Urothelium cell line (cell line): ENCODE measurements around the gene NAPEPLD.
A peak's percentile ranks its signal among the peaks of the same experiment; 100 is the strongest.
"Not testable (repeated sequence)": the region's sequence is repeated elsewhere in the genome, so short reads cannot be mapped to it uniquely, and the experiment has no call there.

Source experiments
- DNase-seq: peaks from one replicate; pipeline ENCODE4 v3.0.0; 2011; ENCODE audit warnings: low spot score, mixed read lengths
- FAIRE-seq: peaks from 2 replicates; lab custom pipeline; 2011; peaks lifted over from hg19 to GRCh38; lab: Jason Lieb, UNC

The NAPEPLD gene

DNA sequence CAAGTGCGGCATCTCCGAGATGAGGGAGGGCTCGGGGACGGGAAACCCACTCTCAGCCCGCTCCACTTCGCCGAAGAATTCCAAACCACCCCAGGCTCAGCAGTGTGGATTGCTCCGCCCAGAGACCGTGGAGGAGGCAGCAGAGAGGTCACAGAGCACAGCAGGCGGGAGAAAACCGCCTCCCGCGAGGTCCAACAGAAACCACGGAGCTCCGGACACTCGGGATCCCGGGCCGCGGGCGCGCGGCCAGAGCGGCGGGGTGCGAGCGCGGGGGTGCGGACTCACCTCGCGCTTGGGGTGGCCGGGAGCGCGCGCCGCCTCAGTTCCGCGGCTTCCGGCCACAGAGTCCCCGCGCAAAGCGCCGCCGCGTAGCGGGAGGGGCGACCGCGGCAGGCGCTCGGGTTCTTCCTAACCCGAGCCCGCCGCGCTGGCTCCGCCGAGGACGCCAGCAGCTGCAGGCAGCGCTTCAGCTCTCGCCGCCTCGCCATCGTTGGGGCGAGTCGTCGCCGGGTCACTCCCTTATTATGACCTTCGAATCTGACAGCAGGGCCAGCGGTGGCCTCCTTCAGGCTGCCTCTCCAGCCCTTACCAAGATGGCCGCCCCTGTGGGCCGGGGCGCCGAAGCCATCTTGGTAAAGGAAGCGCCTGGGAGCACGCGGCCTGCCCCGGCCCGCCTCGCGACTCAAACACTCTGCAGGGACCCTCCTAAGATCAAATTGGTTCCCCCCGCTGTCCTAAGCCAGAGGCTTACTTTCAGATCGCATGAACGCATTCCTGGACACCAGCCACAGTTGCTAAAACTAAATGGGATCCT lies at the start of gene NAPEPLD:
NAPEPLD (minus strand) TSS at position 106 of the 814 bp plus-strand sequence. CDS start 20,323 bp downstream, outside the sequence.
- peak; percentile 96 for DNase-seq
- FAIRE-seq: no peak

DNA sequence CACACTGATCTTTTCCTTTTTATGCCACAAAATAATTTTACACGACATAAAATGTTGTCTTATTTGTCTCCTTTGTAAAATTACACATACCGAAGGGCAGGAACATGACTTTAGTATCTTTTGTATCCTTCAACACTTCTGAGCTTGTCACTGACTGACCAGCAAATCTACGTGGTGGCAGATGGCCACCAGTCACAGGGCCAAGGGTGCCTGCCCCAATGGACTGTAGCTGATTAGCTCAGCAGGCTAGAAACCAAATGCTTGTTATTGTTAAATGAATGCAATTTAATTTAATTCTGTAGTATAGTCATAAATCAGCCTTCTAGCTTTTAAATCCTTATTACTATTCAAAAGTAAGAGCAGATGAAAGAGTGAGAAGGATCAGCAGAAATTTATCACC lies 49.2 kb upstream of the NAPEPLD start:
- not testable (repeated sequence) for FAIRE-seq, DNase-seq

DNA sequence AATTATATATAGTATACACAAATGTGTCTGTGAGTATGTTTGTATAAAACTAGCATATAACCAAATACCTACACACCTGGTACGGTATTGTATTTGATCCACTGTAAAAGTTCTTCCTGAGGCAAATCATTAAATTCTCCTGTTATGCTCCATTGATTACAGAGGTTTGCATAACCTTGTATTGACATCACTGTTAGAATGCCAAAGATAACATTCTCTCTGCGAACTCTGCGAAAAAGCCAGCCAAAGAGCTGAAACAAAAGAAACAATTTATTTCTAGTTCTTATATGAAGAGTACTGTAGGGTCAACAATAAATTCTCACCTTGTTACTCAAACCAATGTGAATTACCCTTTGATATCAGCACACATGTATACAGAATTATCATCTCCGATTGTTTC lies 46.5 kb upstream of the NAPEPLD start:
- not testable (repeated sequence) for FAIRE-seq, DNase-seq

DNA sequence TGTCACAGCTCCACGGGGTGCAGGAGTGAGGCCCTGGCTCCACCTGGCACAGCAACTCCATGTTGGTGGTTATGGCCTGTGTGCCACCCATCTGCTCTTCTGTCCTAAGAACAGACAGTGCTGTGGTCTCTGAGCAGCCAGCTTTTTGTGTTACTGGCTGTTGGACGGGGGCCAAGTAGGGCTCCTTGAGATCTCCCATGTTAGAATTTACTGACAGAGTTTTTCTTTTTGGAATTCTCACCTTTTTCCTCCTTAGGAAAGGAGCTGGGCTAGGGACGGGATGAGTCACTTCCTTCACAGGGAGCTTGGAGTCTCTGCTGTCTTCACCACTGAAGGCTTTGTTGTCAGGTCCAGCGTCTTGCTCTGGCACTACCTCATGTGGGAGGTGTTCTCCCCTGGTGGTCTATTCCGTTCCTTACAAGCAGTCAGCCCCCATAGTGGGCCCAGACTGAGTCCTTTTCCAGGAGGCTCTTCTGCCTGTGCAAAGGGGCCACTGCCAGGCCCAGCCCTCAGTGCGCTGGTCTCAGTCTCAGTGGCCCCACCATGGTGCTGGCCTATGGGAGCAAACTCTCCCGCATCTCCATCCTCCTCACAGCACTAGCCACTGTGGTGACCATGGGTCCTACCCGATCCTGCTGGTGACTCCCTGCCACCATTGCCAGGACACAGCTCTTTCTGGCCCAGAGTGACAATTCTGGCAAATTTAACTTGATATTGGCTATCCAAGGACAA lies 23.7 kb upstream of the NAPEPLD start:
- not testable (repeated sequence) for DNase-seq, FAIRE-seq

DNA sequence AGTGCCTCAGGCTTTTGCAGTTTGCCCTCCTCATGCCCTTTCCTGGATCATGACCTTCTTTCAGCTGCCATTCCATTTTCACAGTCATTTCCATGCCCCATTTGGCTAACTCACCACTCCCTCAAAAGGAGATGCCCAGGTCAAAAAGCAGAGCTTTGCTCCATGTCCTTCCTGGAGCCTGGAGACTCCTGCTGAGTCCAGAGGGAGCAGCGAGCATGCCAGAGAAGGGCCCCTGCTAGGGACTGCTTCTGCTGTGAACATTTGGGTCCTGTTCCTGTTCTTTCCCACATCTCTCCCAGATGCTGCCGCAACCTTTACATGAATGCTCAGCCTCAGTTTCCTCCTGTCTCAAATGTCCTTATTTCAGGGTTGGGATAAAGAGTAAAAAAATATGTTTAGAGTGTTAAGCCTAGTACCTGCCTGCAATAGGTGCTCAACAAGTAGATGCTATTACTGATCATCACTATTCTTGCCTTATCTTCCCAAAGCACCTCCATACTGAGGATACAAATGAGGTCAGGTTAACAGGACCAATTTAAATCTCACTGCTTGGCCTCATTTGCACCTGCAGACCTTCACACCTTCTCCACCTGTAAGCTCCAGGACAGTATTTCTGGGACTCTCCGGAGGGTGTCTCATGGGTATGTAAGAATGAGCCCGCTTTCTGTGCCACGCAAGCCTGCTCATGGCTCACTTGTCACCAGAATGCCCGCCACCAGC lies 23.0 kb upstream of the NAPEPLD start:
- not testable (repeated sequence) for DNase-seq, FAIRE-seq

DNA sequence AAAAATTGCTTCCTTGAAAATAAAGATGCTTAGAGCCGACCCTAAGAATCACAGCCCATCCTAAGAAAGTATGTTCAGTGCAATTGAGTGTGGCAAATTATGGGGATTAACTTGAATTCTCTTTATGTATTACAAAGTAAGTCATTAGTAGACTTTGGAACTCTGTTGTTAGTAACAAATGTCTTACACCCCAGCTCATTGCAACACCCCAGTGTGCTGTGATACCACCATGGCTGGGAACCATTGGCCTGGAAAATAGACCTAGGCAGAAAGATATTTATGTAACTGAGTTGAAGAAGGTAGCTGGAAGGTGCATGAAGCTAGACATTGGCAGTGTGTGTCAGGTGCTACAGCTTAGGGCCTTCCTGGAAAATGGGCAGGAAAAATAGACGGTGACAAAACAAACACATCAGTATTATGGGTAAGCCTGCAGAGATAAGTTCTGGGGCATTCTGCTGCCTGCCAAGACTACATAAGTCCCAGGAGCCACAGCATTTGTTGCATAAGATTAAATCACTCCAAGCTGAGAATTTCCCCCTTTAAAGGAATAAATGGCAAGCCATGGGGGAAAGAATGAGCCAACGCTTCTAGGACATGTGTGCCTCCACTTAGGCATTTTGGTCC lies 18.1 kb upstream of the NAPEPLD start:
- not testable (repeated sequence) for FAIRE-seq

DNA sequence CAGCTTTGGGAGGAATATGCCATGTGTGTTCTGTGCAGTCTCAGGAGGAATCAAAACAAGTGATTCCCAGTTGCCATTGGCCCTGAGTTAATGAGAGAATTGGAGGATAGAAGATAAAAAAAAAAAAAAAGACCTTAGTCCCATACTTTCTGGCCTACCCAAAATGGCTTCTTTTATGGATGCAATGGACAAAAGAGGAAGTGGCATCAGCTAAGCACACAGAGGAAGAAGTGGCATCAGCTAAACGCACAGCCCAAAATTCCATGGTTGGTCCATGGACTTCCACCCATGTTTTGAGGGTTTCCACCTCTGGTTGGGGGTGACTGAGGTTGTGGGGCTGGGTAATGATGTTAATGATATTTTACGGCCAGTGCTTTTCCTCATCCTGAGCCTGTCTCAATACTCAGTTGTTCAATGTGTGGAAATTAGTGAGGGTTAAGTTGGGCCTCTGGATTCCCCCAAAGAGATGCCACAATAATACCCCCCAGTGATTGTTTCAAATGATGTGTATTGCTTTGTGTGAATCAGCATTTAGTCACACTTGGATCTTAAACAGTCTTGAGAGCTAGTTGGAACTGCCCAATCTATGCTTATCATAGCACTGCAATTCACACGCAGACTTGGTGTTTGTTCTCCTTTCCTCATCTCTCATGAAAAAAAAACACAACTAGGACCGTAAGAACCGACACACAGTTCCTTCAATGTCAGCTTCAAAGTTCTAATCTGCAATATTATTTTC lies 14.4 kb upstream of the NAPEPLD start:
- DNase-seq, FAIRE-seq: not testable (repeated sequence)

More for the DNA sequence above, 18.1 kb upstream of the NAPEPLD start:
- not testable (repeated sequence) for DNase-seq

DNA sequence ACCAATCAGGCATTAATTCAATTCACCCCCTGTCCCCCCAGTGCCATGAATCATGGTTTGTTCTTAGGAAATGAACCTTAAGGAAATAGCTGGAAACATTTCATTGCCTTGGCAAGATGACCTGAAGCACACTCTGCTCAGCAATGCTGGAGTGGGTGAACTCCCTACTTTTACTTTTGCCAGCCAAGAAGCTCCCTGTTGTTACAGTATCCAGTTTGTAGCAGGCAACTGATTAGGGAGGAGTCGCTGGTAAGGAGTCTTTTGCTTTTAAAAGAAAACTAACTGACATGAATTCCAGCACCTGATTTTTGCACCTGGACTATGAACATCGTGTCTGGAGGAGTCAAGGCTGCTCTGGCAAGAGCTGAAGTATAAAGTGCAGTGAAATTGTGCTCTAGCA lies 13.7 kb upstream of the NAPEPLD start:
- DNase-seq, FAIRE-seq: not testable (repeated sequence)

DNA sequence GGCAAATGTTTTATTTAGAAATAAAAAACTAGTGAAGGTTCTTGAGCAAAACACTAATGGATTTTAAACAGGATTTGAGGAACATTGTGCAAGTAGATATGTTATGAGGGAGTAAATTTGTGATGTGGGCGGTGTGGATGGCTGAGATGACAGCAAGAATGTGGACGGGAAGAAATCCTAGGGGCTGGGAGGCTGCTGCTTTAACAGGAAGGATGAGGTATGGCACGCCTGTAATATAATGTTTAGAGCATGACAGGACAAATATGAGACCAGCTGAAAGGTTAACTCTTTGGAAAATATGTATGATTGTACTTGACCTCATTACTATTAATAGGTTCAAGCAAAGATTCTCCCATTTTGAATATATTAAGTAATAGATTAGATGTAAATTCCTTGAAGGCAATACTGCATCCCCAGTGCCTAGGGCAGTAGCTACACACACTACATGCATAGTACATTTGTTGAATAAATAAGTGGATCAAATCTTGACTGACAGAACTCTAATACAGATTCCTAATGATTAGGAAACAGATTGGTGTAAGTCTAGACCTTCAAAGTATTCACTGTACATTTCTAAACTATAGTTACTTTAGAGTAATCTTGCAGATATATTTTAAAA lies 13.2 kb upstream of the NAPEPLD start:
- DNase-seq, FAIRE-seq: not testable (repeated sequence)

DNA sequence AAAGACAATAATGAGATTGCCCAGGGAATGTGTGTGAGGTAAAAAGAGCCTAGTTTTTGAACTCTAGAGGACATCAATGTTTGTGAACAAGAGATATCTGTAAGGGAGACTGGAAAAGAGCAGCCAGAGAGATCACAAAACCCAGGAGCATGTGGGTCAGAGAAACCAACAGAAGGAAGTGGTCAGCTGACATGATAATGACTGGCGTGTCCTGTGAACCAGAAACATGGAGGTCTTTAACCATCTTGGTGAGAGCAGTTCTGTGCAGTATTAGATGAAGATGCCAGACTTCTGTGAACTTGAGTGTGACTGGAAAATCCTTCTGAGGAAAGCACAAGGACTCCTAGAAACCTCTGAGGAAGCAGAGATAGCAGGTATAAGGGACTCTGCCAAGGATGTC lies 10.2 kb upstream of the NAPEPLD start:
- DNase-seq, FAIRE-seq: not testable (repeated sequence)

DNA sequence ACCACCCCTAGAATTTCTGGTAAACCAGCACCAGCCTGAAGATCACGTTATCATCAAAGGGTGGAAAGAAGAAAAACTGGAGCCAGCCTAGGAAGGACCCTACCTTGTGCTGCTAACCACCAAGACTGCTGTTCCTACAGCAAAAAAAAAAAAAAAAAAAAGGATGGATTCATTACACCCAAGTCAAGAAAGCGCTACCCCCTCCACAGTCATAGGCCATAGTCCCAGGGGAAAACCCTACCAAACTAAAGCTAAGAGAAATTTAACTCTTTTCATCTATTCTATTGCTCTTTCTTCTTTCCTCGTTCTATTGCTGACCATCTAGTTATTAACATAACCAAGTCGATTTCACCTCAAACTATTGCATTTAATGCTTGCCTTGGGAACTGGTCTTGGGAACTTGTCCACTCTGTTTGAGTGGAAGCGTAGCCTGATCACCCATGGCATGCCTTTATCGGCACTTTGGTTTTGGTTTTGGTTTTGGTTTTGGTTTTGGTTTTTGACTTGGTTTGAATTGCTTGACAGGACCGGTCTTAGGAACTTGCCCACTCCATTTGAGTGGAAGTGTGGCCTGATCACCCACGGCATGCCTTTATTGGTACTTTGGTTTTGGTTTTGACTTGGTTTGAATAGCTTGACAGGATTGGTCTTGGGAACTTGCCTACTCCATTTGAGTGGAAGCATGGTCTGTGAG lies 6.6 kb upstream of the NAPEPLD start:
- not testable (repeated sequence) for FAIRE-seq, DNase-seq

DNA sequence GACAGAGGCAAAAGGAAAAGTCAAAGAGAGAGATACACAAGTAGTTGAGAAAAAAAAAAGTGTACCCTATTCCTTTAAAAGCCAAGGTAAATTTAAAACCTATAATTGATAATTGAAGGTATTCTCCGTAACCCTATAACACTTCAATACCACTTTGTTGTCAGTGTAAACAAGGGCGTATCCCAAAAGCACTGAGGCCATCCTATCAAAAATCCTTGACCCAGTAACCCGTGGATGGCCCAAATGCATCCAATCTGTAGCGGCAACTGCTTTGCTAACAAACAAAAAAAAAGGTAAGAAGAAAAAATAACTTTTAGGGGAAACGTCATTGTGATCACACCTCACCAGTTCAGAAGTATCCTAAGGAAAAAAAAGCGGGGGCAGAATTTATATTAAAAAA lies 5.1 kb upstream of the NAPEPLD start:
- FAIRE-seq (no peak), DNase-seq (no peak)

DNA sequence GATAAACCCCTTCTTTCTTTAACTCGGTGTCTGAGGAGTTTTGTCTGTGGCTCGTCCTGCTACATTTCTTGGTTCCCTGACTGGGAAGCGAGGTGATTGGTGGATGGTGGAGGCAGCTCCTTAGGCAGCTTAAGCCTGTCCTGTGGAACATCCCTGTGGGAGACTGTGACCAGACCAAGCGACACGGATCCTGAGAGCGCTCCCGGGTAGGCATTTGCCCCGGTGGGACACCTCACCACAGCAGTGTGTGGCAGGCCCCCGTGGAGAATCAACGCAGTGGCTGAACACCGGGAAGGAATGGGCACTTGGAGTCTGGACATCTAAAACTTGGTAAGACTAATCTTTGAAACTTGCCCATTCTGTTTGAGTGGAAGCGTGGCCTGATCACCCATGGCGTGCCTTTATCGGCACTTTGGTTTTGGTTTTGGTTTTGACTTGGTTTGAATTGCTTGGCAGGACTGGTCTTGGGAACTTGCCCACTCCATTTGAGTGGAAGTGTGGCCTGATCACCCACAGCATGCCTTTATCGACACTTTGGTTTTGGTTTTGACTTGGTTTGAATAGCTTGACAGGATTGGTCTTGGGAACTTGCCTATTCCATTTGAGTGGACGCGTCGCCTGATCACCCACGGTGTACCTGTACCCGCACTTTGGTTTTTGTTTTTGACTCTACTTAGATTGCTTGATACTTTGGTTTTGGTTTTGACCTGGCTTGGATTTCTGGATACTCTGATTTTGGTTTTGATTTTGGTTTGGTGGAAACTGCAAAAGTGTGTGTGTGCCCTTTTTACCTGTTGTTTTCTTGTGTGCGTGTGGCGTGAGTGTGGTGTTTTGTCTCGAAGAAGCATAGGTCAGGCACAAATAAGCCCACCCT lies 4.1 kb upstream of the NAPEPLD start:
- FAIRE-seq, DNase-seq: not testable (repeated sequence)

DNA sequence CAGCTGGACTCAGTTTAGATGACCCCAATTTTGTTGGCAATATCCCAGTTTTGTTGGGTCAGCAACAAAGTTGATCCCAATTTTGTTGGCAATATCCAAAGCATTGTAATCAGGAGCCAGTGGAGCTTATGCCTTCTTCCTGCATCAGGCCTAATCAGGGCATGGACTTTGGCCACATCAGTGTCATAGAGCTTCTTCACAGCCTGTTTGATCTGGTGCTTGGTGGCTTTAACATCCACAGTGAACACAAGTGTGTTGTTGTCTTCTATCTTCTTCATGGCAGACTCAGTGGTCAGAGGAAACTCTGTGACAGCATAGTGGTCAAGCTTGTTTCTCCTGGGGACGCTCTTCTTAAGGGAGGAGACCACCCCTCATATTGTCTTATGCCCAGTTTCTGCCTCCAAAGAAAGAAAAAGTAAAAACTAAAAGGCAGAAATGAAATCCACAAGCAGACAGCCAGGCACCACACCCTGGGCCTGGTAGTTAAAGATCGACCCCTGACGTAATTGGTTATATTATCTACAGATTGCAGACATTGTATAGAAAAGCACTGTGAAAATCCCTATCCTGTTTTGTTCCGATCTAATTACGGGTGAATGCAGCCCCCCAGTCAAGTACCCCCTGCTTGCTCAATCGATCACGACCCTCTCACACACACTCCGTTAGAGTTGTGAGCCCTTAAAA lies 3.2 kb upstream of the NAPEPLD start:
- DNase-seq, FAIRE-seq: not testable (repeated sequence)

DNA sequence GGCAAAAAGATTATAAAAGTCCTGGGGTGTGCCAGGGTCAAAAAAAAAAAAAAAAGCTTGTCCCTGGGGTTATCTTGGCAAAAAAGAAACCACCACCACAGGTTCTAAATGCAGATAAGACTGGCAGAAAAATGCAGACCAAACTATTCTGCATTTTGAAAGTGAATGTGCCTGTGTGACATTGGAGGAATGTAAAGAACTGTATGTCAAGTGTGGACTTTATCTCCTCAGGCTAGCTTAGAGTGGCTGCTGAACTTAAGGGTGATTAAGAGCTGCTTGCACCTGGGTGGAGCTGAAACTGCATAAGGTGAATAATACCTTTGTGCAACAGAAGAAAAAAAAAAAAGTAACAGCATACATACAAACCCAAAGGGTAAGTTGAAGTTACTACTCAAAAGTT lies 1.3 kb upstream of the NAPEPLD start:
- DNase-seq: no peak
- no peak for FAIRE-seq

DNA sequence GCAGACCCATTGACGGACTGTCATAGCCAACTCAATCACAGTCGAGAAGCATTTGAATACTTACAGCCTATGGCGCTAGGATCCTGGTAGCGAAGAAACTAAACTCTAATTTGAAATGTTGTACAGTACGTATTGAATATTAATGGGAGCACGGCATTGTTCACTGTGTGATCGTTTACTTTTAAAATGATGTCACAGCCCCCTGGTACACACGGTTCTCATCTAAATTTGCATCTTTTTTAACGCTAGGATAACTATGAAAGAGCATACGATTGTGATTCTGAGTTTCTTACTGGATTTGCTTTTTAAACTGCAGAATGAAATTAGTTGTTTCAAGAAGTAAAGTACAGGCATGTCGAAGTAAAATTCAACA lies 895 bp upstream of the NAPEPLD start:
- no peak for DNase-seq
- FAIRE-seq: no peak
